NCI-H2171 (cell line): ENCODE results near the gene PRTFDC1.
"Not testable (repeated sequence)": the region's sequence is repeated elsewhere in the genome, so short reads cannot be mapped to it uniquely, and the experiment has no call there.

ENCODE experiments used
- DNase-seq: peaks from one replicate; lab custom pipeline; 2025; lab: John Stamatoyannopoulos, UW

PRTFDC1 gene

GRCh38 chr10:24843256-24843655, 109.2 kb downstream of the PRTFDC1 start:
- no peak for DNase-seq

- no peak for DNase-seq
These were observed 109.5 kb downstream of the PRTFDC1 start for GRCh38 chr10:24842856-24843255.

- DNase-seq = no peak
These were observed 110.9 kb downstream of the PRTFDC1 start for GRCh38 chr10:24841530-24841929.

GRCh38 chr10:24840784-24841183, 111.6 kb downstream of the PRTFDC1 start:
- no peak for DNase-seq

GRCh38 chr10:24837781-24838180, 114.6 kb downstream of the PRTFDC1 start:
- DNase-seq = not testable (repeated sequence)

GRCh38 chr10:24834869-24835268, 117.5 kb downstream of the PRTFDC1 start:
- no peak for DNase-seq

- no peak for DNase-seq
These were observed 126.4 kb downstream of the PRTFDC1 start for GRCh38 chr10:24826009-24826408.

GRCh38 chr10:24825551-24825950, 126.9 kb downstream of the PRTFDC1 start:
- no peak for DNase-seq

- DNase-seq = no peak
These were observed 127.9 kb downstream of the PRTFDC1 start for GRCh38 chr10:24824536-24824935.

- DNase-seq = no peak
These were observed 128.3 kb downstream of the PRTFDC1 start for GRCh38 chr10:24824124-24824523.

- no peak for DNase-seq
These were observed 129.8 kb downstream of the PRTFDC1 start for GRCh38 chr10:24822590-24822989.

GRCh38 chr10:24821986-24822385, 130.4 kb downstream of the PRTFDC1 start:
- DNase-seq = no peak

GRCh38 chr10:24816868-24817396, 135.5 kb downstream of the PRTFDC1 start:
- DNase-seq = no peak

GRCh38 chr10:24814568-24815313, 137.7 kb downstream of the PRTFDC1 start:
- no peak for DNase-seq

- DNase-seq = no peak
These were observed 138.6 kb downstream of the PRTFDC1 start for GRCh38 chr10:24813856-24814255.

GRCh38 chr10:24806262-24806661, 146.1 kb downstream of the PRTFDC1 start:
- DNase-seq = no peak

- DNase-seq = no peak
These were observed 147.4 kb downstream of the PRTFDC1 start for GRCh38 chr10:24804956-24805355.

- no peak for DNase-seq
These were observed 148.0 kb downstream of the PRTFDC1 start for GRCh38 chr10:24804392-24804791.

- DNase-seq = no peak
These were observed 150.0 kb downstream of the PRTFDC1 start for GRCh38 chr10:24802378-24802777.

GRCh38 chr10:24800861-24801260, 151.5 kb downstream of the PRTFDC1 start:
- DNase-seq = no peak
